SK-N-MC (cell line): Measurements from ENCODE around the gene FBXO40.

Source experiments
- EZH2 ChIP-seq: fragments of 200-600 bp; sonication (generic); IDR thresholded peaks from one replicate; pipeline ENCODE4 v1.6.1; 2017; ENCODE audit warnings: antibody characterized with exemption
- FOXP2 ChIP-seq: optimal IDR thresholded peaks from 2 replicates; pipeline ENCODE3; 2011; ENCODE audit warnings: mild to moderate bottlenecking, moderate library complexity; ENCODE audit not compliant: insufficient read depth; ENCODE audit errors: extremely low read length, control extremely low read depth
- POLR2AphosphoS5 ChIP-seq: IDR thresholded peaks from 2 replicates; pipeline ENCODE4 v1.6.1; 2012; ENCODE audit warnings: mild to moderate bottlenecking, low read depth, low read length, borderline replicate concordance

GRCh38 chr3:121649645-121650044 lies 56.5 kb downstream of the FBXO40 start:
- TF ChIP-seq EZH2 (no peak), POLR2AphosphoS5 (no peak), FOXP2 (no peak)
